Aorta (tissue), 5 donors: ENCODE data around the gene ARHGAP24. TPM values are rescaled to one million over a fixed set of nuclear protein-coding genes. Genes with fewer than 3 reads are reported as not detected.

ENCODE experiments used
- ATAC-seq: fragments of 200-7000 bp; cut with Tn5 transposase; one replicate; pipeline ENCODE4 v1.9.1; 2022; ENCODE audit warnings: moderate library complexity; ENCODE audit not compliant: low FRiP score
- DNase-seq, 2 donors: peaks; one replicate each; pipeline ENCODE4 v3.0.0-alpha.2; 2020
- H3K27ac ChIP-seq, 2 donors: one replicate each; pipeline ENCODE4 v1.5.1; 2013; ENCODE audit warnings: low read length in 2 of 2, mild to moderate bottlenecking in 2 of 2, moderate library complexity in 2 of 2, control low read depth in 1 of 2, inconsistent platforms in 1 of 2, low read depth in 1 of 2
- H3K27me3 ChIP-seq, 2 donors: one replicate each; pipeline ENCODE4 v1.6.1; 2013; ENCODE audit warnings: control low read depth in 1 of 2, low read length in 1 of 2, mild to moderate bottlenecking in 1 of 2, moderate library complexity in 1 of 2; ENCODE audit not compliant: insufficient read depth in 2 of 2, control insufficient read depth in 1 of 2
- H3K36me3 ChIP-seq, 2 donors: one replicate each; pipeline ENCODE4 v1.6.1; 2013; ENCODE audit warnings: control low read depth in 1 of 2, low read length in 1 of 2, mild to moderate bottlenecking in 1 of 2; ENCODE audit not compliant: insufficient read depth in 2 of 2, control insufficient read depth in 1 of 2
- H3K4me1 ChIP-seq, 2 donors: one replicate each; pipeline ENCODE4 v1.6.1; 2013; ENCODE audit warnings: low read length in 2 of 2, control low read depth in 1 of 2, mild to moderate bottlenecking in 1 of 2, moderate library complexity in 1 of 2; ENCODE audit not compliant: insufficient read depth in 2 of 2, control insufficient read depth in 1 of 2
- H3K4me3 ChIP-seq, 2 donors: one replicate each; pipeline ENCODE4 v1.5.1; 2013; ENCODE audit warnings: low read length in 2 of 2, control low read depth in 1 of 2, mild to moderate bottlenecking in 1 of 2
- H3K9me3 ChIP-seq: one replicate; pipeline ENCODE4 v1.6.1; 2013; ENCODE audit warnings: mild to moderate bottlenecking, low read length; ENCODE audit not compliant: control insufficient read depth
- WGBS, 2 donors: extraction: QIAGEN DNeasy Blood & Tissue Kit; methylation state at CpG; one replicate each; pipeline ENCODE4 v1.1.7; 2013; 5-methylcytosine and 5-hydroxymethylcytosine counted together
- intact Hi-C, 2 donors: fragments of 100-400 bp; cut with DNase I; formaldehyde crosslinking; loops; one replicate each; pipeline versions ENCODE4 v1.14.2 to v1.15.0; 2022
- polyA plus RNA-seq, 2 donors: library from polyadenylated mRNA; stranded (reverse); fragments of 200-250 nt; gene quantifications; one replicate each; pipeline ENCODE4 v1.2.3, GENCODE V29; 2013
- total RNA-seq, 2 donors: library from RNA; stranded (reverse); fragmentation: NEBNext Ultra II Directional; extraction: Animal tissue kit (Norgen Biotek cat#: 25700); gene quantifications; one replicate each; pipeline ENCODE4 v1.2.1, GENCODE V29; 2021
- donor health status: healthy with polysubstance abuse.
- donor health status: Bipolar disorder and iron deficiency.
- donor health status: DM: no; HTN: no; CAD: no.
- donor health status: DM: no; HTN: no; CAD: no.
- donor health status: DM: yes; HTN: yes; CAD: no.

ARHGAP24 gene
- total and polyA plus RNA-seq, 4 donors = 13.4 to 35.2 (median 34.0) TPM

GRCh38 chr4:85866508-85866907 is 391.6 kb downstream of the ARHGAP24 start:
- H3K27ac ChIP-seq = peak overlapping the region; percentile 79 to 82
- no peaks in the 10 kb centered on the region for H3K27me3 ChIP-seq
- no peak overlapping the region for H3K4me3 ChIP-seq
- DNase-seq (no peak), ATAC-seq (peak; percentile 59)
- H3K36me3 ChIP-seq = no peaks in the 10 kb centered on the region
- WGBS, 2 donors = 16 to 19% methylated on average over 1 of the region's 1 CpG
- intact Hi-C loops = loop anchor here in 1 of 2 donors (10.0 kb wide), 1 partner anchor 98 kb away; no protein-coding TSS in a partner anchor
- H3K4me1 ChIP-seq = peaks cover 2 to 9% of the 10 kb centered on the region in 2 donors
- H3K9me3 ChIP-seq = no peaks in the 10 kb centered on the region

- Histone ChIP-seq H3K36me3 (no peaks in the 10 kb centered on the region), H3K4me3 (no peak overlapping the region), H3K27ac (peak overlapping the region in 1 of 2 donors; percentile 79), H3K27me3 (no peaks in the 10 kb centered on the region), H3K4me1 (peaks cover 2 to 9% of the 10 kb centered on the region in 2 donors), H3K9me3 (no peaks in the 10 kb centered on the region)
- intact Hi-C loops = loop anchor here in 1 of 2 donors (10.0 kb wide), 1 partner anchor 98 kb away; no protein-coding TSS in a partner anchor
- WGBS, 2 donors = 6 to 10% methylated on average over 1 of the region's 1 CpG
- ATAC-seq (peak; percentile 40), DNase-seq (no peak)
Measured at GRCh38 chr4:85867271-85867670, 392.3 kb downstream of the ARHGAP24 start.

DNA sequence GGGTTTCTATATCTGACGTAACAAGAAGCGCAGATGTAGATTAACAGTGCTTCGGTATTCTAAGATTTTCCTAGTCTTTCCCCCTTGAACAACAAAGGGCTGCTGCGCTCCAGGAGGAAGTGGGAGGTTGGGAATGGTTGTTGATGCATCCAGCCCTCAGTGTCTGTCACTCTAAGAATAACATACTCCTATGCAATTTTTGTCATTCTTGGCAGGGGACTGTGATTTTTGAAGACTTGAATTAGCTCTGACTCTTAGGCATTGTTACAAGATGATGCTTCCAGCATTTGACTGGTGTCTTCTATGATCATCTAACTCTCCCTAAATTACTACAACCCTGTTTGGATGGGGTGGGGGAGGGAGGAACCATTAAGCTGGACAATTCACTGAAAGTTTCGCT is 394.2 kb downstream of the ARHGAP24 start:
- Histone ChIP-seq H3K4me1 (peaks cover 2 to 11% of the 10 kb centered on the region in 2 donors), H3K9me3 (no peaks in the 10 kb centered on the region), H3K36me3 (no peaks in the 10 kb centered on the region), H3K27me3 (no peaks in the 10 kb centered on the region), H3K27ac (no peak overlapping the region), H3K4me3 (no peak overlapping the region)
- DNase-seq (no peak), ATAC-seq (no peak)
- WGBS, 2 donors = 63 to 65% methylated on average over 5 of the region's 5 CpGs
- intact Hi-C loops = loop anchor here in 1 of 2 donors (10.0 kb wide), 1 partner anchor 96 kb away; no protein-coding TSS in a partner anchor

GRCh38 chr4:85870298-85871083 is 395.5 kb downstream of the ARHGAP24 start:
- no peaks in the 10 kb centered on the region for H3K27me3 ChIP-seq
- H3K36me3 ChIP-seq = no peaks in the 10 kb centered on the region
- WGBS, 2 donors = 90 to 95% methylated on average over 2 of the region's 2 CpGs
- H3K27ac ChIP-seq = no peak overlapping the region
- no peak for DNase-seq
- intact Hi-C loops = no loop called here
- ATAC-seq = no peak
- H3K4me3 ChIP-seq = no peak overlapping the region
- no peaks in the 10 kb centered on the region for H3K9me3 ChIP-seq
- peaks cover 2 to 12% of the 10 kb centered on the region in 2 donors for H3K4me1 ChIP-seq

DNA sequence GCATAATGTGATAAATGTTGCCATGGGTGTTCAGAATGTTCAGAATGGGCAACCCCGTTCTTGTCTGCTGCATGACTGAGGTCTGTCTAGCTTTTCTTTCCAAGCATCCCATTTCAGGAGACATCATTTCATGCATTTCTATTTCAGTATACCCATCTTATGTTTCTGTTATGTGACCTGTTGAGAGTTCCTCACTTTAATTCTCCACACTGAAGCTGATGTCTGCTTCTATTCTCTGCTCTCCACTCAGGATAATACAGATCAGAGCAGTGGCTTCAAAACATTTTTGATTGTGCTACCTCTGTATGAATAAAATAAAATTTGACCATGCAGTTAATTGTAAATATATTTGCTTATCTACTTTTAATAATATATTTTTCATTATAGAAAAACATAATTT is 398.6 kb downstream of the ARHGAP24 start:
- Histone ChIP-seq H3K4me1 (peaks cover 2 to 3% of the 10 kb centered on the region in 2 donors), H3K27me3 (no peaks in the 10 kb centered on the region), H3K9me3 (no peaks in the 10 kb centered on the region), H3K36me3 (no peaks in the 10 kb centered on the region), H3K27ac (no peak overlapping the region), H3K4me3 (no peak overlapping the region)
- DNase-seq = no peak
- WGBS, 2 donors = 77 to 83% methylated on average over 1 of the region's 1 CpG
- no peak for ATAC-seq
- intact Hi-C loops = no loop called here

DNA sequence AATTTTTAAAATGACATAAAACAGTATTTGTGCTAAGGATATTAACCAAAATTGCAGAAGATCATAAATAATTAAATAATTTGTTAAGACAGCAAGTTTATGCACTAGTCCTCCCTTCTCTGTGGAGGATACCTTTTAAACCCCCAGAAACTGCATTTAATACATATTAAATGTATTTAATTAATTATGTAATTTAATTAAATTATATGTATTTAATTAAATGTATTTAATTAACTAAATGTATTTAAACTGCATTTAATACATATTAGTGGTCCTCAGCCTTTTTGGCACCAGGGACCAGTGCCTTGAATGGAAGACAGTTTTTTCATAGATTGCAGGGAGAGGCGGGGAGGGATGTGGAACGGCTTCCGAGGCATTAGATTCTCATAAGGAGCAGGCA is 404.6 kb downstream of the ARHGAP24 start:
- DNase-seq (no peak), ATAC-seq (no peak)
- intact Hi-C loops = no loop called here
- peaks cover 0 to 4% of the 10 kb centered on the region in 2 donors for H3K4me1 ChIP-seq
- no peak overlapping the region for H3K27ac ChIP-seq
- H3K36me3 ChIP-seq = no peaks in the 10 kb centered on the region
- no peaks in the 10 kb centered on the region for H3K27me3 ChIP-seq
- no peaks in the 10 kb centered on the region for H3K9me3 ChIP-seq
- 93 to 97% methylated on average over 3 of the region's 3 CpGs for WGBS, 2 donors
- H3K4me3 ChIP-seq = no peak overlapping the region

DNA sequence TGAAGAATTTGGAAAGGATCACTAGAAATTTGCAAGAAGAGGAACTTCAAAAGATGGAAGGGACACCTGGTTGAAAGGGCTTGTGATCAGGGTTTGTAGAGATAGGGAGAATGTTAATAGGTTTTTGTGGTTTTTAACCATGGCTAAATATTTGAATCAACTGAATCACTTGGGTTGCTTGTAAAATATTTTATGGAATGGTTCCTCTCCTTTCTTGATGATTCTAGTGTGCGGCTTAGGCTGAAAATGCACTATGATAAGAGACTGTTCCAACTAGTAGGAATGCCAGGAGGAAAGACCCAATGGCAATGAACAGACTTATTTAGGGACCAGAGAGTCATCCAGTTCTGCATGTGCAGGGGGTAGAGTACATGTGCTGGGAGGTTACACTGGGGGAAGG is 408.2 kb downstream of the ARHGAP24 start:
- H3K9me3 ChIP-seq = no peaks in the 10 kb centered on the region
- 98 to 100% methylated on average over 1 of the region's 1 CpG for WGBS, 2 donors
- no peaks in the 10 kb centered on the region for H3K36me3 ChIP-seq
- no peak for ATAC-seq
- peaks cover 0 to 2% of the 10 kb centered on the region in 2 donors for H3K4me1 ChIP-seq
- no peak overlapping the region for H3K27ac ChIP-seq
- no peaks in the 10 kb centered on the region for H3K27me3 ChIP-seq
- H3K4me3 ChIP-seq = no peak overlapping the region
- intact Hi-C loops = no loop called here
- DNase-seq = no peak

DNA sequence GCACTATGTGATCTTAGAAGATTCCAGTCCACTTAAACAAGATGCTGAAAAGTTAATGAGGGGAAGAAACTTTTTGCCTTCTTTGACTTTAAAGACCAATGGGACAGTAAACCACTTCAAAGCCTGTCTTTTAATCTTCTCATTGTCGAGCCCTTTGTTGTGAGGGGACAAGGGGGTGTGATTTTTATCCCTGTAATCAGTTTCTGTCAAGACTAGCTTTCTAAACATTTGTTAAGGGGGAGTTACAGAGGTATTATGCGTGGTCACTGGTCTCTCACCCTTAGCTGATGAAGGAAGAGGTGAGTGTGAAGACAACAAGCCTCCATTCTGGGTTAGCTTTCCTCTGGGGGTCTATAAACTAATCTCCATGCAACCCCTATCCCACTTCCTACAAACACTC is 409.3 kb downstream of the ARHGAP24 start:
- 54 to 67% methylated on average over 2 of the region's 2 CpGs for WGBS, 2 donors
- peaks cover 0 to 2% of the 10 kb centered on the region in 2 donors for H3K4me1 ChIP-seq
- H3K4me3 ChIP-seq = no peak overlapping the region
- no peaks in the 10 kb centered on the region for H3K36me3 ChIP-seq
- no peak overlapping the region for H3K27ac ChIP-seq
- no peak for DNase-seq
- intact Hi-C loops = no loop called here
- H3K9me3 ChIP-seq = no peaks in the 10 kb centered on the region
- H3K27me3 ChIP-seq = no peaks in the 10 kb centered on the region
- no peak for ATAC-seq

DNA sequence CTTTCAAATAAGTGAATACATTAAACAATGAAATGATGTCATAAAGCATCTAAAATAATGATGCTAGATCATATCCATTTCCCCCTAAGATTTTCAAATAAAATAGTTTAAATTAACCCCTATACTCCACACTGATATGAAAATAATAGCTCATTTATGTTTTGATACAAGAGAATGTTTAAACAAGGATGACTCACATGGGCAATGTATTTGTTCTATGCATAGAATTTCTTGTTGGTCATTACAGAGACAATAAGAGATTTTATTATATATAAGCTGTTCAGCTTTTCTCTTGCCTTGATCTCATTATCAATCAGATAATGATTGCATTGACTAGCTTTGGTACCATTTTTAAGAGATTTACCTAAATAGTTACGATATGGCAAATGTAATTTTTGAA is 411.7 kb downstream of the ARHGAP24 start:
- WGBS, 2 donors = 96 to 100% methylated on average over 1 of the region's 1 CpG
- ATAC-seq (no peak), DNase-seq (no peak)
- Histone ChIP-seq H3K9me3 (no peaks in the 10 kb centered on the region), H3K4me1 (peaks cover 0 to 2% of the 10 kb centered on the region in 2 donors), H3K27me3 (no peaks in the 10 kb centered on the region), H3K4me3 (no peak overlapping the region), H3K36me3 (no peaks in the 10 kb centered on the region), H3K27ac (no peak overlapping the region)
- intact Hi-C loops = no loop called here
